HL-60/S4 (cell line): ENCODE data around the gene RAD23A.
"Not testable (repeated sequence)": the region's sequence is repeated elsewhere in the genome, so short reads cannot be mapped to it uniquely, and the experiment has no call there.

Source experiments
- in situ Hi-C: fragments of 300-500 bp; cut with MboI; formaldehyde crosslinking; loops from 2 replicates; pipeline ENCODE4 v1.14.3; 2022; ENCODE audit warnings: low sequenced_read_pairs

RAD23A gene

DNA sequence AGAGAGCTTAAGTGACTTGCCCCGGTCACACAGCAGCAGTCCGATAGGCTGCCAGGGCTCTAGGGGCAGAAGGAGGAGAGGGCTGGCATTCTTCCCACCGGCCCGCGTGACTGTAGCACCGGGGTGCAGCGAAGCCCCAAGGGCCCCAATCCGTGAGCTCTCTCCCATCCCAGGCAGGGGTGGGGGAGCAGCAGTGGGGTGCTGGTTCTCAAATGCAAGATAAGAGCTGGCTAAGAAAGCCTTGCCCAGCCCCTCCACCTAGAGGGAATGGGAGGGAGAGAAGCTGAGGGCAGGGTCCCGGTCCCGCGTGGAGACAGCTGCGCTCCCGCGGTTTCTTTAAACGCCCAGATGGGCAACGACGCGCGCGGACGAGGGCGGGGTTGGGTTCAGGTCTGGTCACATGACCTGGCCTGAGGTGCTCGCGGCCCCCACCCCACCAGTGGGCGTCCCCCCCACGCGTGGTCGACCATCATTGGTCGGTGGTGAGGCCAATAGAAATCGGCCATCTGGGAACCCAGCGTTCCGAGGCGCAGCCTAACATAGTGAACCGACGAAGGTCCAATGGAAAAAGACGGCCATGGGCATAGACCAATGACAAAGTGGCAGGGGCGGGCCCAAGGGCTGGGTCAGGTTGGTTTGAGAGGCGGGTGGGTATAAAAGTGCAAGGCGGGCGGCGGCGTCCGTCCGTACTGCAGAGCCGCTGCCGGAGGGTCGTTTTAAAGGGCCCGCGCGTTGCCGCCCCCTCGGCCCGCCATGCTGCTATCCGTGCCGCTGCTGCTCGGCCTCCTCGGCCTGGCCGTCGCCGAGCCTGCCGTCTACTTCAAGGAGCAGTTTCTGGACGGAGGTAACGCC, 7.5 kb upstream of the RAD23A start, which contains the start of gene CALR:
TSS of gene CALR (plus strand) at position 683 of the 852 bp plus-strand sequence. CDS start at position 754, 71 bp downstream.
- in situ Hi-C loops = no loop called here

DNA sequence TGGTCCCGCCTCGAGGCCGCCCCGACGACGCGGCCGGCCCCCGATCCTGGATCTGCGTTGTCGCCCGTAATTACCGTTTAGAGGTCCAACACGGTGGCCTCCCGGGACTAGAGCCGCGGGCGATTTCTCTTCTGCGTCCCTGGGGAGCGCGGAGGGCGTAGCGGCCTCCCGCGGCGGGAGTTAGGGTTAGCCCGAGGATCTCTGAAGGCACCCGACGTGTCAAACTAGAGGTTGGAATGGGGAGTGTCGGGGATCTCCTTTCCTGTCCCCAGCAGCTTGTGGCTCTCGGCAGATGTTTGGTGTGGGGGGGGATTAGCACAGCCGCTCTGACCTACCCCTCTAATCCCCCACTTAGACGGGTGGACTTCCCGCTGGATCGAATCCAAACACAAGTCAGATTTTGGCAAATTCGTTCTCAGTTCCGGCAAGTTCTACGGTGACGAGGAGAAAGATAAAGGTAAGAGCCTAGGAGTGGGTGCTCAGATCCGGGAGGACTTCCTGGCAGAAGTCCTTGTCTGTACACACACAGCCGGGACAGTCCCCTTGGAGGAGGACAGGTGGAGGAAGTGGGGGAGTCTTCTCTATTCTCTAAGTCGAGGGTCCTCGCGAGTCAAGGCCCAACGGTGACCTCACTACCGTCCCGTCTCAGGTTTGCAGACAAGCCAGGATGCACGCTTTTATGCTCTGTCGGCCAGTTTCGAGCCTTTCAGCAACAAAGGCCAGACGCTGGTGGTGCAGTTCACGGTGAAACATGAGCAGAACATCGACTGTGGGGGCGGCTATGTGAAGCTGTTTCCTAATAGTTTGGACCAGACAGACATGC, 6.7 kb upstream of the RAD23A start:
- in situ Hi-C loops = no loop called here

DNA sequence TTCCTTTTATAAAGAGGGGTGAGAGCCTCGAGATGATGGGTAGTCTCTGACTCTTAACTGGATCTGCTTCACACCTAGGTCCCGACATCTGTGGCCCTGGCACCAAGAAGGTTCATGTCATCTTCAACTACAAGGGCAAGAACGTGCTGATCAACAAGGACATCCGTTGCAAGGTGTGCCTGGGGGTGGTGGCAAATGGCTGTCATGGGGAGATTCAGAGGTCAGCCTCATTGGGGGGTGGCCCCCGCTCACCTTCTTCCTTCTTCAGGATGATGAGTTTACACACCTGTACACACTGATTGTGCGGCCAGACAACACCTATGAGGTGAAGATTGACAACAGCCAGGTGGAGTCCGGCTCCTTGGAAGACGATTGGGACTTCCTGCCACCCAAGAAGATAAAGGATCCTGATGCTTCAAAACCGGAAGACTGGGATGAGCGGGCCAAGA, 5.7 kb upstream of the RAD23A start:
- in situ Hi-C loops = no loop called here

- in situ Hi-C loops = no loop called here
Measured at GRCh38 chr19:12940897-12941296, 4.8 kb upstream of the RAD23A start.

DNA sequence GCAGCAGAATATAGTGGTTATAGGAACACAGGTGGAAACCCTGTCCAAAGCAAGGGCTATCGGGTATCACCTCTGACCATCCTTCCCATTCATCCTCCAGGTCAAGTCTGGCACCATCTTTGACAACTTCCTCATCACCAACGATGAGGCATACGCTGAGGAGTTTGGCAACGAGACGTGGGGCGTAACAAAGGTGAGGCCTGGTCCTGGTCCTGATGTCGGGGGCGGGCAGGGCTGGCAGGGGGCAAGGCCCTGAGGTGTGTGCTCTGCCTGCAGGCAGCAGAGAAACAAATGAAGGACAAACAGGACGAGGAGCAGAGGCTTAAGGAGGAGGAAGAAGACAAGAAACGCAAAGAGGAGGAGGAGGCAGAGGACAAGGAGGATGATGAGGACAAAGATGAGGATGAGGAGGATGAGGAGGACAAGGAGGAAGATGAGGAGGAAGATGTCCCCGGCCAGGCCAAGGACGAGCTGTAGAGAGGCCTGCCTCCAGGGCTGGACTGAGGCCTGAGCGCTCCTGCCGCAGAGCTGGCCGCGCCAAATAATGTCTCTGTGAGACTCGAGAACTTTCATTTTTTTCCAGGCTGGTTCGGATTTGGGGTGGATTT, 2.1 kb upstream of the RAD23A start:
- in situ Hi-C loops = no loop called here

- in situ Hi-C loops = no loop called here
Measured at GRCh38 chr19:12944104-12944674, 1.5 kb upstream of the RAD23A start.

DNA sequence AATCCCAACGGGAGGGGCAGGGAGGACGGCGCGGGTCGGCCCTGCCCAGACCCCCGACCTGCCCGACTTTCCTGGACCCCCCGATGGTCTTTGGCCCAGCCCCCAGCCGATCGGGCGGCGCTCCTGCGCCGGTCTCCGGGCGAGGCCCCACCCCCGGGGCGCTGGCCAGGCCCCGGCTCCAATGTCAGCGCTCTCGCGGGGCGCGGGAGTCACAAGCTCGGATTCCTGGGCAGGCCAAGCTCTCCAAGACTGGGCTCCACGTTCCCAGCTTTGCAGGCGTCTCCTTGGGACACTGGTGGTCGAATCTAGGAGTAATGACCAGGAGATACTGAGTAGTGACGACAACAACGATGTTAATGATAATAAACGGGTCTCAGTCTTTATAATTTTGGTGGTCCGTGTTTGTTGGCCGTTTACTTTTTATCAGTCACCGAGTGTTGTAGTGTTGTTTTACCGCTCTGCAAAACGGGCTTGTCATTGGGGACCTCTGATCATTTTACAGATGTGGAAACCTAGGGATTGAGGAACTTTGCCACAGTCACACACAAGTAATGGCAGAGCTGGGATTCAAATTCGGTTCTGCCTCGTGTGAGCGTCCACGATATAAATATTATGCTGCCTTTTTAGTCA, 545 bp downstream of the RAD23A start:
- in situ Hi-C loops = no loop called here

DNA sequence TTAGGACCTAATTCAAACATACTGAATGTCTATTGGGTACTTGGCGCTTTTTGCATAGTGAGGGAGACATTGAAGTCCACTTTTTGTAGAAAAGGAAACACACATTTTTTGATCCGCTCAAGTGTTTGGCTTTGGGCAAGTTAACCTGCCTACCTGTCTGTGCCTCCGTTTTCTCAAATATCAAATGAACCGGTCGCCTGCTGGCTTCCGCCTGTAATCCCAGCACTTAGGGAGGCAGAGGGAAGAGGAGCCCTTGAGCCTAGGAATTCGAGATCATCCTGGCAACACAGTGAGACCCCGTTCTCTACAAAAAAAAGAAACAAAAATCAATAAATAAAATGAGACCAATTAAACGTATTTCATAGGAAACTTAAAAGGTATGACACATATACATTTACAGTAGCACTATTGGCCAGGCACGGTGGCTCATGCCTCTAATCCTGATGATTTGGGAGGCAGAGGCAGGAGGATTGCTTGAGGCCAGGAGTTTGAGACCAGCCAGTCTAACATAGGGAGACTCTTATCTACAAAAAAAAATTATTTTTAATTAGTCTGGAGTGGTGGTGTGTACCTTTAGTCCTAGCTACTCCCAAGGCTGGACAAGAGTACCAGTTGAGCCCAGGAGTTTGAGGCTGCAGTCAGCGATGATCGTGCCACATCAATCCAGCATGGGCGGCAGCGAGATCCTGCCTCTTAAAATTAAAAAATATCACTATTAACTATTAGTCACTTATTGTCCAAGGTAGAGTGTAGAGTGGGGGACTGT, 1.3 kb downstream of the RAD23A start:
- in situ Hi-C loops = no loop called here

- in situ Hi-C loops = no loop called here
Measured at GRCh38 chr19:12947702-12948611, 2.3 kb downstream of the RAD23A start.

GRCh38 chr19:12948612-12949362, 3.1 kb downstream of the RAD23A start:
- in situ Hi-C loops = no loop called here

GRCh38 chr19:12949363-12950283, 4.0 kb downstream of the RAD23A start:
- in situ Hi-C loops = no loop called here

DNA sequence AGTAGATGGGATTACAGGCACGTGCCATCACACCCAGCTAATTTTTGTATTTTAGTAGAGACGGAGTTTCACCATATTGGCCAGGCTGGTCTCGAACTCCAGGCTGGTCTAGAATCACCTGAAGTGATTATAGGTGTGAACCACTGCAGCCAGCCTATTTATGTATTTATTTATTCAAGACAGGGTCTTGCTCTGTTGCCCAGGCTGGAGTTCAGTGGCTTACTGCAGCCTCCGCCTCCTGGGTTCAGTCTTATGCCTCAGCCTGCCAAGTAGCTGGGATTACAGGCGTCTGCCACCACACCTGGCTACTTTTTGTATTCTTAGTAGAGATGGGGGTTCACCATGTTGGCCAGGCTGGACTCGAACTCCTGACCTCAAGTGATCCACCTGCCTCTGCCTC, 6.4 kb downstream of the RAD23A start:
- in situ Hi-C loops = not testable (repeated sequence)

DNA sequence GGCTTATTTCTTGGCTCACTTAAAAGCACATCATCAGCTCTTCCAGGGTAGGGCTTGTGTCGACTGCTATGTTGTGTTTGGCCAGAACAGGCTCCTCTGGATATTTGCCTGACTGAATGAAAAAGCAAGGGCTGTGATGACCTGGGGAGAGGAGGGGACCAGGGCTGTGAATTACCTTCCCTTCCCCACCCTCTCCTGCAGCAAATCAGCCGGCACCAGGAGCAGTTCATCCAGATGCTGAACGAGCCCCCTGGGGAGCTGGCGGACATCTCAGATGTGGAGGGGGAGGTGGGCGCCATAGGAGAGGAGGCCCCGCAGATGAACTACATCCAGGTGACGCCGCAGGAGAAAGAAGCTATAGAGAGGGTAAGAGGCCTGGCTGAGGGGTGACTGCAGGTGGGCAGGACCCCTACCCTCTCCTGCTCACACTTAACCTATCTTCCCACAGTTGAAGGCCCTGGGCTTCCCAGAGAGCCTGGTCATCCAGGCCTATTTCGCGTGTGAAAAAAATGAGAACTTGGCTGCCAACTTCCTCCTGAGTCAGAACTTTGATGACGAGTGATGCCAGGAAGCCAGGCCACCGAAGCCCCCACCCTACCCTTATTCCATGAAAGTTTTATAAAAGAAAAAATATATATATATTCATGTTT, 7.0 kb downstream of the RAD23A start:
- in situ Hi-C loops = no loop called here

- in situ Hi-C loops = no loop called here
Measured at GRCh38 chr19:12953138-12953798, 7.6 kb downstream of the RAD23A start.

GRCh38 chr19:12953799-12954611, 8.3 kb downstream of the RAD23A start:
- in situ Hi-C loops = no loop called here
